ENCODE measurements around the gene COG5. TPM values are rescaled to one million over a fixed set of nuclear protein-coding genes. Genes with fewer than 3 reads are reported as not detected.

The COG5 gene
- total and polyA plus RNA-seq, 9 of the 15 experiments (the other 6 are each of a cell fraction or from before 2014, with no cell fraction given), result 15.3 to 75.1 (median 56.4) TPM

DNA sequence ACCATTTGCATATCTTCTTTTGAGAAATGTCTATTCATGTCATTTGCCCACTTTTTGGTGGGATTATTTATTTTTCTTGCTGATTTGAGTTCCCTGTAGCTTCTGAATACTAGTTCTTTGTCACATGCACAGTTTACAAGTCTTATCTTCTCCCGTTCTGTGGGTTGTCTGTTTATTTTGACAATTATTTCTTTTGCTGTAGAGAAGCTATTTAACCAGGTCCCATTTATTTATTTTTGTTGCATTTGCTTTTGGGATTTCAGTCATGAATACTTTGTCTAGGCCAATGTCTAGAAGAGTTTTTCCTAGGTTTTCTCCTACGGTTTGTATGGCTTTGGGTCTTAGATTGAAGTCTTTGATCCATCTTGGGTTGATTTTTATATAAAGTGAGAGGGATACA, 60.9 kb downstream of the COG5 start:
- no TSS peak for BruUV-seq (replicated peaks)
- intact Hi-C loops (cut with micrococcal nuclease), result loop anchor here (5.0 kb wide), 2 partner anchors 120 to 185 kb away; no protein-coding TSS in a partner anchor
- CTCF ChIA-PET (ENCODE audit: low intra/inter-chr PET ratio), result interaction anchor here (3.3 kb wide), 1 partner anchor 301 kb away, joined by 12 read pairs; no protein-coding TSS in a partner anchor

More for the DNA sequence above, 60.9 kb downstream of the COG5 start:
- no peak overlapping the region for H3K27ac ChIP-seq (ENCODE audit: extremely low read depth, low read depth, low read length)
- FAIRE-seq, result no peak
- in situ Hi-C loops (cut with MboI), result no loop called here
- 55% methylated on average over 2 of the region's 2 CpGs for WGBS (ENCODE audit: insufficient coverage, low coverage, missing lambda C conversion rate)
- H3K4me2 ChIP-seq (ENCODE audit: insufficient read depth, low read length), result no peak overlapping the region
- peaks cover 6% of the 10 kb centered on the region; the same call in 1 of the 3 replicates for H3K36me3 ChIP-seq (ENCODE audit: control insufficient read depth, insufficient read depth, low read length)
- no peak for TF ChIP-seq KLF10 (CRISPR knock-in tag; IDR thresholded peaks at IDR 0.05)
- TF ChIP-seq, protein P1, sequence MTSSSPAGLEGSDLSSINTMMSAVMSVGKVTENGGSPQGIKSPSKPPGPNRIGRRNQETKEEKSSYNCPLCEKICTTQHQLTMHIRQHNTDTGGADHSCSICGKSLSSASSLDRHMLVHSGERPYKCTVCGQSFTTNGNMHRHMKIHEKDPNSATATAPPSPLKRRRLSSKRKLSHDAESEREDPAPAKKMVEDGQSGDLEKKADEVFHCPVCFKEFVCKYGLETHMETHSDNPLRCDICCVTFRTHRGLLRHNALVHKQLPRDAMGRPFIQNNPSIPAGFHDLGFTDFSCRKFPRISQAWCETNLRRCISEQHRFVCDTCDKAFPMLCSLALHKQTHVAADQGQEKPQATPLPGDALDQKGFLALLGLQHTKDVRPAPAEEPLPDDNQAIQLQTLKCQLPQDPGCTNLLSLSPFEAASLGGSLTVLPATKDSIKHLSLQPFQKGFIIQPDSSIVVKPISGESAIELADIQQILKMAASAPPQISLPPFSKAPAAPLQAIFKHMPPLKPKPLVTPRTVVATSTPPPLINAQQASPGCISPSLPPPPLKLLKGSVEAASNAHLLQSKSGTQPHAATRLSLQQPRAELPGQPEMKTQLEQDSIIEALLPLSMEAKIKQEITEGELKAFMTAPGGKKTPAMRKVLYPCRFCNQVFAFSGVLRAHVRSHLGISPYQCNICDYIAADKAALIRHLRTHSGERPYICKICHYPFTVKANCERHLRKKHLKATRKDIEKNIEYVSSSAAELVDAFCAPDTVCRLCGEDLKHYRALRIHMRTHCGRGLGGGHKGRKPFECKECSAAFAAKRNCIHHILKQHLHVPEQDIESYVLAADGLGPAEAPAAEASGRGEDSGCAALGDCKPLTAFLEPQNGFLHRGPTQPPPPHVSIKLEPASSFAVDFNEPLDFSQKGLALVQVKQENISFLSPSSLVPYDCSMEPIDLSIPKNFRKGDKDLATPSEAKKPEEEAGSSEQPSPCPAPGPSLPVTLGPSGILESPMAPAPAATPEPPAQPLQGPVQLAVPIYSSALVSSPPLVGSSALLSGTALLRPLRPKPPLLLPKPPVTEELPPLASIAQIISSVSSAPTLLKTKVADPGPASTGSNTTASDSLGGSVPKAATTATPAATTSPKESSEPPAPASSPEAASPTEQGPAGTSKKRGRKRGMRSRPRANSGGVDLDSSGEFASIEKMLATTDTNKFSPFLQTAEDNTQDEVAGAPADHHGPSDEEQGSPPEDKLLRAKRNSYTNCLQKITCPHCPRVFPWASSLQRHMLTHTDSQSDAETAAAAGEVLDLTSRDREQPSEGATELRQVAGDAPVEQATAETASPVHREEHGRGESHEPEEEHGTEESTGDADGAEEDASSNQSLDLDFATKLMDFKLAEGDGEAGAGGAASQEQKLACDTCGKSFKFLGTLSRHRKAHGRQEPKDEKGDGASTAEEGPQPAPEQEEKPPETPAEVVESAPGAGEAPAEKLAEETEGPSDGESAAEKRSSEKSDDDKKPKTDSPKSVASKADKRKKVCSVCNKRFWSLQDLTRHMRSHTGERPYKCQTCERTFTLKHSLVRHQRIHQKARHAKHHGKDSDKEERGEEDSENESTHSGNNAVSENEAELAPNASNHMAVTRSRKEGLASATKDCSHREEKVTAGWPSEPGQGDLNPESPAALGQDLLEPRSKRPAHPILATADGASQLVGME (CRISPR knock-in tag; IDR thresholded peaks at IDR 0.05), result no peak
- no peak for TF ChIP-seq SAFB2 (IDR thresholded peaks at IDR 0.05; ENCODE audit: borderline replicate concordance, low read depth, low read length, severe bottlenecking)
- TF ChIP-seq, protein P2, sequence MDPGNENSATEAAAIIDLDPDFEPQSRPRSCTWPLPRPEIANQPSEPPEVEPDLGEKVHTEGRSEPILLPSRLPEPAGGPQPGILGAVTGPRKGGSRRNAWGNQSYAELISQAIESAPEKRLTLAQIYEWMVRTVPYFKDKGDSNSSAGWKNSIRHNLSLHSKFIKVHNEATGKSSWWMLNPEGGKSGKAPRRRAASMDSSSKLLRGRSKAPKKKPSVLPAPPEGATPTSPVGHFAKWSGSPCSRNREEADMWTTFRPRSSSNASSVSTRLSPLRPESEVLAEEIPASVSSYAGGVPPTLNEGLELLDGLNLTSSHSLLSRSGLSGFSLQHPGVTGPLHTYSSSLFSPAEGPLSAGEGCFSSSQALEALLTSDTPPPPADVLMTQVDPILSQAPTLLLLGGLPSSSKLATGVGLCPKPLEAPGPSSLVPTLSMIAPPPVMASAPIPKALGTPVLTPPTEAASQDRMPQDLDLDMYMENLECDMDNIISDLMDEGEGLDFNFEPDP (CRISPR knock-in tag; IDR thresholded peaks at IDR 0.05), result no peak
- TF ChIP-seq, protein P3, sequence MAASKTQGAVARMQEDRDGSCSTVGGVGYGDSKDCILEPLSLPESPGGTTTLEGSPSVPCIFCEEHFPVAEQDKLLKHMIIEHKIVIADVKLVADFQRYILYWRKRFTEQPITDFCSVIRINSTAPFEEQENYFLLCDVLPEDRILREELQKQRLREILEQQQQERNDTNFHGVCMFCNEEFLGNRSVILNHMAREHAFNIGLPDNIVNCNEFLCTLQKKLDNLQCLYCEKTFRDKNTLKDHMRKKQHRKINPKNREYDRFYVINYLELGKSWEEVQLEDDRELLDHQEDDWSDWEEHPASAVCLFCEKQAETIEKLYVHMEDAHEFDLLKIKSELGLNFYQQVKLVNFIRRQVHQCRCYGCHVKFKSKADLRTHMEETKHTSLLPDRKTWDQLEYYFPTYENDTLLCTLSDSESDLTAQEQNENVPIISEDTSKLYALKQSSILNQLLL (CRISPR knock-in tag; IDR thresholded peaks at IDR 0.05; ENCODE audit: borderline replicate concordance), result no peak
- TF ChIP-seq MTA3 (IDR thresholded peaks at IDR 0.05; ENCODE audit: borderline replicate concordance), result no peak
- TF ChIP-seq ILF3 (IDR thresholded peaks at IDR 0.05; ENCODE audit: borderline replicate concordance), result no peak
- no peak for TF ChIP-seq SRF (CRISPR knock-in tag; IDR thresholded peaks at IDR 0.05)
- TF ChIP-seq ZNF79 (CRISPR knock-in tag; IDR thresholded peaks at IDR 0.05; ENCODE audit: low read depth), result no peak
- no peak for ATAC-seq
- POLR2A ChIA-PET, result interaction anchor here (1.5 kb wide), 1 partner anchor 310 kb away, joined by 3 read pairs; no protein-coding TSS in a partner anchor
- H3K9me1 ChIP-seq (ENCODE audit: control insufficient read depth, insufficient read depth, low read length), result no peaks in the 10 kb centered on the region
- H3K9ac ChIP-seq (ENCODE audit: insufficient read depth in 1 of 2, low read depth in 2 of 2, low read length in 2 of 2), result no peak overlapping the region
- no peaks in the 10 kb centered on the region for H4K20me1 ChIP-seq (replicated peaks; ENCODE audit: control insufficient read depth, insufficient read depth, low read length)
- no peak overlapping the region for H2AFZ ChIP-seq (ENCODE audit: low read depth, low read length)
- no peaks in the 10 kb centered on the region for H3K27me3 ChIP-seq (ENCODE audit: control insufficient read depth in 2 of 2, insufficient read depth in 2 of 2, low read length in 2 of 2)
- H3K79me2 ChIP-seq (ENCODE audit: control insufficient read depth, insufficient read depth, low read length), result peaks cover 7% of the 10 kb centered on the region; the same call in 1 of the 3 replicates
- H3K4me1 ChIP-seq (replicated peaks in 1 of 2; ENCODE audit: control insufficient read depth in 2 of 2, insufficient read depth in 2 of 2, low read length in 2 of 2), result peaks cover 4 to 8% of the 10 kb centered on the region in 2 experiments; a peak in 2 of 5 replicates
- DNase-seq (ENCODE audit: extremely low read depth in 1 of 4, low spot score in 3 of 4), result no peak
- H3K4me3 ChIP-seq, result no peak overlapping the region
- no peaks in the 10 kb centered on the region for H3K9me3 ChIP-seq (replicated peaks; ENCODE audit: control insufficient read depth, insufficient read depth, low read depth, low read length)
